IMR-90 (cell line): ENCODE results near the gene MEIS2. TPM values are rescaled to one million over a fixed set of nuclear protein-coding genes. Genes with fewer than 3 reads are reported as not detected.

Experiments
- ATAC-seq: fragments of 200-7000 bp; cut with Tn5 transposase; 2 replicates; pipeline ENCODE4 v1.9.1; 2020; ENCODE audit warnings: low read depth, mild to moderate bottlenecking, moderate library complexity
- BruUV-seq: library from RNA; stranded (reverse); fragments of 400-500 nt; replicated peaks from 2 replicates; lab custom pipeline; 2021; lab: Mats Ljungman, UMichigan
- CTCF ChIA-PET: fragments of 300-600 bp; formaldehyde crosslinking; extraction: SDS; loops from one replicate; lab custom pipeline; 2021; ENCODE audit warnings: antibody characterized with exemption; lab: Yijun Ruan, JAX
- POLR2A ChIA-PET: fragments of 300-600 bp; sonication (Branson Sonifier 250); formaldehyde crosslinking; loops from one replicate; lab custom pipeline; 2022; ENCODE audit warnings: antibody characterized with exemption; ENCODE audit not compliant: unreplicated experiment; lab: Charles Lee
- DNase-seq: peaks from one replicate; pipeline ENCODE4 v3.0.0; 2013
- H2AFZ ChIP-seq: replicated peaks from 2 replicates; pipeline ENCODE3; 2013; ENCODE audit warnings: low read length, mild to moderate bottlenecking; ENCODE audit not compliant: poor library complexity
- H2AK5ac ChIP-seq: 2 replicates; pipeline ENCODE4 v1.6.1; 2013; ENCODE audit warnings: low read depth, low read length, inconsistent platforms
- H2AK9ac ChIP-seq: replicated peaks from 2 replicates; pipeline ENCODE3; 2013; ENCODE audit warnings: mild to moderate bottlenecking, low read depth, low read length, moderate library complexity; ENCODE audit not compliant: poor library complexity
- H2BK120ac ChIP-seq: 2 replicates; pipeline ENCODE4 v1.6.1; 2013; ENCODE audit warnings: low read depth, low read length, inconsistent platforms
- H2BK15ac ChIP-seq: 3 replicates; pipeline ENCODE4 v1.6.1; 2013; ENCODE audit warnings: low read depth, low read length, inconsistent platforms
- H2BK20ac ChIP-seq: 2 replicates; pipeline ENCODE4 v1.6.1; 2013; ENCODE audit warnings: low read depth, mild to moderate bottlenecking, inconsistent platforms, low read length, moderate library complexity
- H2BK5ac ChIP-seq: 2 replicates; pipeline ENCODE4 v1.6.1; 2013; ENCODE audit warnings: mild to moderate bottlenecking, low read depth, low read length, inconsistent platforms; ENCODE audit not compliant: poor library complexity, severe bottlenecking
- H3K14ac ChIP-seq: replicated peaks from 2 replicates; pipeline ENCODE4 v1.6.1; 2013; ENCODE audit warnings: low read depth, low read length, inconsistent platforms
- H3K18ac ChIP-seq: 2 replicates; pipeline ENCODE4 v1.6.1; 2013; ENCODE audit warnings: low read depth, low read length, control low read depth
- H3K23ac ChIP-seq: 2 replicates; pipeline ENCODE4 v1.6.1; 2013; ENCODE audit warnings: low read depth, low read length, inconsistent platforms
- H3K27ac ChIP-seq: 2 replicates; pipeline ENCODE4 v1.5.1; 2013; ENCODE audit warnings: mild to moderate bottlenecking, control low read depth, low read length; ENCODE audit not compliant: insufficient read depth
- H3K27me3 ChIP-seq: 2 replicates; pipeline ENCODE4 v1.6.1; 2013; ENCODE audit warnings: low read length; ENCODE audit not compliant: control insufficient read depth, insufficient read depth
- H3K36me3 ChIP-seq: 2 replicates; pipeline ENCODE4 v1.6.1; 2013; ENCODE audit warnings: low read length, mixed read lengths; ENCODE audit not compliant: control insufficient read depth, insufficient read depth
- H3K4ac ChIP-seq: 2 replicates; pipeline ENCODE4 v1.6.1; 2013; ENCODE audit warnings: low read depth, low read length, inconsistent platforms
- H3K4me1 ChIP-seq: 2 replicates; pipeline ENCODE4 v1.6.1; 2013; ENCODE audit warnings: low read length, mixed read lengths; ENCODE audit not compliant: control insufficient read depth, insufficient read depth
- H3K4me2 ChIP-seq: 2 replicates; pipeline ENCODE4 v1.6.1; 2013; ENCODE audit warnings: low read depth, mild to moderate bottlenecking, control low read depth, low read length, moderate library complexity
- H3K4me3 ChIP-seq: 2 replicates; pipeline ENCODE4 v1.5.1; 2013; ENCODE audit warnings: low read depth, mild to moderate bottlenecking, control low read depth, low read length, moderate library complexity; ENCODE audit not compliant: insufficient read depth
- H3K56ac ChIP-seq: 2 replicates; pipeline ENCODE4 v1.6.1; 2013; ENCODE audit warnings: low read length, inconsistent platforms; ENCODE audit not compliant: insufficient read depth; ENCODE audit errors: extremely low read depth
- H3K79me1 ChIP-seq, 2 experiments: 2 replicates each; pipeline ENCODE4 v1.6.1; 2013; ENCODE audit warnings: low read length in 2 of 2, inconsistent platforms in 1 of 2, low read depth in 1 of 2
- H3K9ac ChIP-seq: 2 replicates; pipeline ENCODE4 v1.6.1; 2013; ENCODE audit warnings: low read depth, low read length, control low read depth
- H3K9me1 ChIP-seq: 2 replicates; pipeline ENCODE4 v1.6.1; 2013; ENCODE audit warnings: low read length, inconsistent platforms; ENCODE audit not compliant: insufficient read depth
- H3K9me3 ChIP-seq: 2 replicates; pipeline ENCODE4 v1.6.1; 2013; ENCODE audit warnings: low read length; ENCODE audit not compliant: control insufficient read depth, insufficient read depth
- H4K20me1 ChIP-seq: 2 replicates; pipeline ENCODE4 v1.6.1; 2013; ENCODE audit warnings: low read length, inconsistent platforms; ENCODE audit not compliant: insufficient read depth
- H4K5ac ChIP-seq: 2 replicates; pipeline ENCODE4 v1.6.1; 2013; ENCODE audit warnings: mild to moderate bottlenecking, low read depth, low read length, control low read depth
- H4K8ac ChIP-seq, 2 experiments: 2 replicates each; pipeline ENCODE4 v1.6.1; 2013; ENCODE audit warnings: low read depth in 2 of 2, low read length in 2 of 2, control low read depth in 1 of 2, inconsistent platforms in 1 of 2
- H4K91ac ChIP-seq: 2 replicates; pipeline ENCODE4 v1.6.1; 2013; ENCODE audit warnings: low read depth, low read length, inconsistent platforms; ENCODE audit not compliant: insufficient read depth
- BHLHE40 ChIP-seq: fragments of 150-350 bp; IDR thresholded peaks from 2 replicates; pipeline ENCODE4 v1.6.1; 2016; ENCODE audit warnings: mild to moderate bottlenecking, low read depth, low read length
- CEBPB ChIP-seq: IDR thresholded peaks from 2 replicates; pipeline ENCODE4 v1.6.1; 2012; ENCODE audit warnings: low read depth, low read length, improper control_type of control experiment
- CHD1 ChIP-seq: IDR thresholded peaks from 2 replicates; pipeline ENCODE4 v1.6.1; 2012; ENCODE audit warnings: low read depth, low read length, improper control_type of control experiment
- ELK1 ChIP-seq: fragments of 150-350 bp; IDR thresholded peaks from 2 replicates; pipeline ENCODE4 v1.6.1; 2016; ENCODE audit warnings: low read depth, mild to moderate bottlenecking, low read length, moderate library complexity, borderline replicate concordance
- FOS ChIP-seq: fragments of 150-350 bp; IDR thresholded peaks from 2 replicates; pipeline ENCODE4 v1.6.1; 2016; ENCODE audit warnings: low read depth, low read length
- MAFK ChIP-seq: IDR thresholded peaks from 2 replicates; pipeline ENCODE4 v1.6.1; 2012; ENCODE audit warnings: low read depth, low read length, improper control_type of control experiment
- MAZ ChIP-seq: IDR thresholded peaks from 2 replicates; pipeline ENCODE4 v1.6.1; 2012; ENCODE audit warnings: low read depth, mild to moderate bottlenecking, low read length, improper control_type of control experiment, moderate library complexity, borderline replicate concordance
- MXI1 ChIP-seq: IDR thresholded peaks from 2 replicates; pipeline ENCODE4 v1.6.1; 2012; ENCODE audit warnings: low read depth, mild to moderate bottlenecking, low read length, moderate library complexity, borderline replicate concordance
- NFE2L2 ChIP-seq: fragments of 150-350 bp; IDR thresholded peaks from 2 replicates; pipeline ENCODE4 v1.6.1; 2016; ENCODE audit warnings: low read depth, mild to moderate bottlenecking, low read length
- POLR2A ChIP-seq: IDR thresholded peaks from 2 replicates; pipeline ENCODE4 v1.6.1; 2012; ENCODE audit warnings: mild to moderate bottlenecking, low read depth, low read length
- RAD21 ChIP-seq: IDR thresholded peaks from 2 replicates; pipeline ENCODE4 v1.6.1; 2012; ENCODE audit warnings: low read length, improper control_type of control experiment
- RCOR1 ChIP-seq: IDR thresholded peaks from 2 replicates; pipeline ENCODE4 v1.6.1; 2012; ENCODE audit warnings: mild to moderate bottlenecking, low read length, improper control_type of control experiment; ENCODE audit not compliant: insufficient replicate concordance
- RFX5 ChIP-seq: IDR thresholded peaks from 2 replicates; pipeline ENCODE4 v1.8.0; 2012; ENCODE audit warnings: low read depth, mild to moderate bottlenecking, low read length, moderate library complexity
- SMC3 ChIP-seq: fragments of 150-350 bp; IDR thresholded peaks from 2 replicates; pipeline ENCODE4 v1.6.1; 2016; ENCODE audit warnings: low read depth, mild to moderate bottlenecking, antibody characterized with exemption, low read length, moderate library complexity
- USF2 ChIP-seq: fragments of 150-350 bp; IDR thresholded peaks from 2 replicates; pipeline ENCODE4 v1.6.1; 2017; ENCODE audit warnings: mild to moderate bottlenecking, antibody characterized with exemption, low read length, low read depth
- WGBS, 2 experiments: methylation state at CpG; one replicate each; pipeline versions ENCODE4 v1.1.5 to v1.1.7; 2013; ENCODE audit warnings: missing lambda C conversion rate in 2 of 2; ENCODE audit not compliant: insufficient read length in 1 of 2; ENCODE audit errors: extremely low coverage in 2 of 2; 5-methylcytosine and 5-hydroxymethylcytosine counted together
- dilution Hi-C: fragments of 300-500 bp; cut with HindIII; formaldehyde crosslinking; loops from one replicate; pipeline ENCODE4 v1.14.3; 2018; ENCODE audit warnings: low sequenced_read_pairs; ENCODE audit not compliant: unreplicated experiment
- in situ Hi-C: fragments of 300-500 bp; cut with MboI; formaldehyde crosslinking; loops from 3 replicates; pipeline ENCODE4 v1.14.3; 2019; ENCODE audit warnings: low sequenced_read_pairs, inconsistent platforms, mixed read lengths
- intact Hi-C: fragments of 100-400 bp; cut with micrococcal nuclease; formaldehyde crosslinking; loops from 2 replicates; pipeline ENCODE4 v1.10.0; 2022
- polyA plus RNA-seq, 3 experiments: library from polyadenylated mRNA; depleted of rRNA; stranded (reverse); fragments of >200 nt; gene quantifications; 2 replicates each; pipeline ENCODE4 v1.2.3, GENCODE V29; 2012; ENCODE audit warnings: low replicate concordance in 1 of 3
- total RNA-seq: library from RNA; depleted of rRNA; stranded (reverse); fragments of >200 nt; gene quantifications from 2 replicates; pipeline ENCODE4 v1.2.3, GENCODE V29; 2012
- TF ChIP-seq, protein P1 (sequence below): conservative IDR thresholded peaks from 2 replicates; pipeline ENCODE4 v1.5.1; 2012; ENCODE audit warnings: mild to moderate bottlenecking, low read depth, low read length, improper control_type of control experiment

Gene MEIS2
- total and polyA plus RNA-seq, 2 of the 4 experiments (the other 2 are of a cell fraction): 70.1 to 71.3 TPM

DNA sequence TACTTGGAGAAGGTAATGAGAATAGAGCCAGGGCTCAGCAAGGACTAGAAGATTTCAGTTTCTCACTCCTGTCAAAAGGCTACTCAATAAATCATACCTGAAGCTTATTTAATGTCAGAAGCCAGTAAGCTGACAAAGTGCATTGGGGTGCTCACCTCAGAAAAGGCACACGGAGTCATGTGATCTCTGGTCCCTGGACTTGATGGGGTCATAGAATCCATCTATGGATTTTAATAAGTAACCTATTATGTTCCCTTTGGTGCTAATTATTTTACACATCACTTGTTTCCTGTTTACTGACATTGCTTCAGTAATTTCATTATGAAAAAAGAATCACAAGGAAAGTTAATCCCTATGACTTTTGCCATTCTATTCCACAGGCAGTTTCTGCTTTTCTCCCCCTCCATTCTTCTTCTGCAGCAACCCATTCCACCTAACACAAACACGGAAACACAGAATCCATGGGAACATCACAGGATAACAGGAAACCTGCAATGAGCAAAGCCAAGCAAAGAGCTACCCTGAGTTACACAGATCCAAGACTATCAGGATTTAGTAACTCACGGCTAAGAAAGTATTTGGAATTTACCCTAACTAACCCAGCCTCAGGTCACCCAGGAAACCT lies 159.6 kb downstream of the MEIS2 start:
- no peak overlapping the region for H4K8ac ChIP-seq
- H3K79me1 ChIP-seq: peaks cover 9 to 16% of the 10 kb centered on the region in 2 experiments; a peak in 3 of 4 replicates
- H2BK15ac ChIP-seq: no peak overlapping the region
- TF ChIP-seq, protein P1, sequence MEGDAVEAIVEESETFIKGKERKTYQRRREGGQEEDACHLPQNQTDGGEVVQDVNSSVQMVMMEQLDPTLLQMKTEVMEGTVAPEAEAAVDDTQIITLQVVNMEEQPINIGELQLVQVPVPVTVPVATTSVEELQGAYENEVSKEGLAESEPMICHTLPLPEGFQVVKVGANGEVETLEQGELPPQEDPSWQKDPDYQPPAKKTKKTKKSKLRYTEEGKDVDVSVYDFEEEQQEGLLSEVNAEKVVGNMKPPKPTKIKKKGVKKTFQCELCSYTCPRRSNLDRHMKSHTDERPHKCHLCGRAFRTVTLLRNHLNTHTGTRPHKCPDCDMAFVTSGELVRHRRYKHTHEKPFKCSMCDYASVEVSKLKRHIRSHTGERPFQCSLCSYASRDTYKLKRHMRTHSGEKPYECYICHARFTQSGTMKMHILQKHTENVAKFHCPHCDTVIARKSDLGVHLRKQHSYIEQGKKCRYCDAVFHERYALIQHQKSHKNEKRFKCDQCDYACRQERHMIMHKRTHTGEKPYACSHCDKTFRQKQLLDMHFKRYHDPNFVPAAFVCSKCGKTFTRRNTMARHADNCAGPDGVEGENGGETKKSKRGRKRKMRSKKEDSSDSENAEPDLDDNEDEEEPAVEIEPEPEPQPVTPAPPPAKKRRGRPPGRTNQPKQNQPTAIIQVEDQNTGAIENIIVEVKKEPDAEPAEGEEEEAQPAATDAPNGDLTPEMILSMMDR: no peak
- no peak for TF ChIP-seq NFE2L2
- TF ChIP-seq RFX5: no peak
- no peak for TF ChIP-seq CEBPB
- TF ChIP-seq ELK1: no peak
- TF ChIP-seq FOS: no peak
- TF ChIP-seq MAFK: no peak
- no peak for TF ChIP-seq USF2
- TF ChIP-seq CHD1: no peak
- TF ChIP-seq SMC3: no peak
- TF ChIP-seq MXI1: no peak
- no peak for TF ChIP-seq POLR2A
- TF ChIP-seq BHLHE40: no peak
- TF ChIP-seq RCOR1: no peak
- TF ChIP-seq RAD21: no peak
- TF ChIP-seq MAZ: no peak
- no peak overlapping the region for H3K23ac ChIP-seq
- H3K4ac ChIP-seq: no peak overlapping the region
- CTCF ChIA-PET: no interaction called here
- no peak overlapping the region for H2BK120ac ChIP-seq
- DNase-seq (no peak), ATAC-seq (no peak)
- H3K27ac ChIP-seq: no peak overlapping the region
- peaks cover 3% of the 10 kb centered on the region; the same call in 1 of the 2 replicates for H3K9me1 ChIP-seq
- H2AK5ac ChIP-seq: no peak overlapping the region
- dilution Hi-C loops: no loop called here
- no peak overlapping the region for H4K5ac ChIP-seq
- H4K91ac ChIP-seq: no peak overlapping the region
- no peaks in the 10 kb centered on the region for H4K20me1 ChIP-seq
- H3K27me3 ChIP-seq: no peaks in the 10 kb centered on the region
- no peak overlapping the region for H3K18ac ChIP-seq
- in situ Hi-C loops: no loop called here
- no peak overlapping the region for H3K56ac ChIP-seq
- H3K4me1 ChIP-seq: no peaks in the 10 kb centered on the region
- H3K4me2 ChIP-seq: no peak overlapping the region
- H3K4me3 ChIP-seq: no peak overlapping the region
- POLR2A ChIA-PET: no interaction called here
- intact Hi-C loops: no loop called here
- H2BK5ac ChIP-seq: no peak overlapping the region
- BruUV-seq: no TSS peak
- H3K14ac ChIP-seq: no peak overlapping the region
- H2AFZ ChIP-seq: no peak overlapping the region
- no peak overlapping the region for H2BK20ac ChIP-seq
- no peaks in the 10 kb centered on the region; the same call in none of the 2 replicates for H3K36me3 ChIP-seq
- H3K9ac ChIP-seq: no peak overlapping the region
- no peaks in the 10 kb centered on the region for H3K9me3 ChIP-seq
- no peak overlapping the region for H2AK9ac ChIP-seq
- no CpG with 5 or more reads among the region's 3 CpGs for WGBS, 2 experiments
